HG03097 (cell line): ENCODE results near the gene CLCN7.
"Not testable (repeated sequence)": the region's sequence is repeated elsewhere in the genome, so short reads cannot be mapped to it uniquely, and the experiment has no call there.

ENCODE experiments used
- ATAC-seq: cut with Tn5 transposase; IDR thresholded peaks from one replicate; pipeline ENCODE4 v1.9.1; 2021; ENCODE audit not compliant: unreplicated experiment, low FRiP score

CLCN7 gene

DNA sequence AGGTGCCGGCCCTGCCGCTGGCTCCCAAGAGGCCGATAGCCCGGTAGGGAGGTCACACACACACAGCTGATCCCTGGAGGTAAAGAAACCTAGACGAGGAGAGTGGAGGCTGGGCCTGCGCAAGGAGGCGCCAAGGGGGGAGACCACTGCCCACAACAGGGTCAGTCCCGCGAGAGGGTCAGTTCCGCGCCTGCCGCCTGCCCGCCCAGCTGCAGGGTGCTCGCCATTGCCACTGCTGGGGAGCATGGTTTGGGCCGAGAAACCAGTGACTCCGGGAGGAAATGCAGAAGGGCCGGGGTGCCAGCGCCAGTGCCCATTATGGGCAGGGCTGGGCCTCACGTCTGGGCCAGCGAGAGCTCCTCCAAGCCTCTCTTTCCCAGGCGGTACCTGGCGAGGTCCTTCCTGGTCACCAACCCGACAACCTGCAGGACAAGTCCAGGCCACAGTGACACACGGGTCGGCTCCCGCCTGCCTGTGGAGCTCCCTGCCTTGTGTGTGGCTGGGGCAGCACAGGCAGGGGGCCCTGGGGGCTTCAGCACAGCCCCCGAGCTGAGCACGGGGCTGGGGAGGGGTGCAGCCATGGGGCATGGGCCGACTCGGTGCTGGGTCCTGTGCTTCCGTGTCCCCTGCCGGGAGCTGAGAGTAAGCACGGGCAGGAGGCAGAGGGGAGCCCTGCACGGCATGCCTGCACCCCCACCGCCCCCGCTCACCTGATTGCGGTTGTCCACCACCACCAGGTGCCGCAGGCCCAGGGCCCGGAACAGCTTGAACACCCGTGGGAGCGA is 28.3 kb downstream of the CLCN7 start:
- no peak for ATAC-seq

DNA sequence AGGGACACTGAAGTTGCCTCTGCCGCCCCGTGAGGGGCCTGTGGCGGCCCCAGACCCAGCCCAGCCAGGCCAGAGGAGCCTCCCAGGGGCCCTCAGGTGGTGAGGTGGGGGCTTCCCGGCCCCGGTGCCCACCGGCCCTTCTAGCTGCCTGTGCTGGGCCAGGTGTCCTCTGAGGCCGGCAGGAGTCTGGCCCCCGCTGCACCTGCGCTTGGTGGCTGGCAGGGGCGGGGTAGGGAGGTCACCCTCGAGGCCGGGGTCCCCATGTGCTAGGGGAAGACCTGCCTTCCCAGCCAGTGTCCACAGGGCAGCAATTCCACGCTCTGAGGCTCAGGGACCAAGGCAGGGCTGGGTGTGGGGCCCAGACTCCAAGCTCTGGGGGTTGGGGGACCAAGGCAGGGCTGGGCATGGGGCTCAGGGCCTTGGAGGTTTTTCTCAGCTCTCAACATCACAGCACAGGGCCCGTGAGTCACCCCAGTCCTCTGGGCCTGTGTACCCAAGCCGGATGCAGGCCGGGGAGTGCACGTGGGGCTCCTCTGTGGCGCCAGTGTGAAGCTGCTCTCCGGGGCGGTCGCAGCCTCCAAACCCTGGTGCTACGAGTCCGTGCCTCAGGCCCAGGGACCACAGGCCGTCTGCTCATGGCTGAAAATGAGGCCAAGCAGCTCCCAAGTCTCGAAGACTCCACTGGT is 29.2 kb downstream of the CLCN7 start:
- no peak for ATAC-seq

DNA sequence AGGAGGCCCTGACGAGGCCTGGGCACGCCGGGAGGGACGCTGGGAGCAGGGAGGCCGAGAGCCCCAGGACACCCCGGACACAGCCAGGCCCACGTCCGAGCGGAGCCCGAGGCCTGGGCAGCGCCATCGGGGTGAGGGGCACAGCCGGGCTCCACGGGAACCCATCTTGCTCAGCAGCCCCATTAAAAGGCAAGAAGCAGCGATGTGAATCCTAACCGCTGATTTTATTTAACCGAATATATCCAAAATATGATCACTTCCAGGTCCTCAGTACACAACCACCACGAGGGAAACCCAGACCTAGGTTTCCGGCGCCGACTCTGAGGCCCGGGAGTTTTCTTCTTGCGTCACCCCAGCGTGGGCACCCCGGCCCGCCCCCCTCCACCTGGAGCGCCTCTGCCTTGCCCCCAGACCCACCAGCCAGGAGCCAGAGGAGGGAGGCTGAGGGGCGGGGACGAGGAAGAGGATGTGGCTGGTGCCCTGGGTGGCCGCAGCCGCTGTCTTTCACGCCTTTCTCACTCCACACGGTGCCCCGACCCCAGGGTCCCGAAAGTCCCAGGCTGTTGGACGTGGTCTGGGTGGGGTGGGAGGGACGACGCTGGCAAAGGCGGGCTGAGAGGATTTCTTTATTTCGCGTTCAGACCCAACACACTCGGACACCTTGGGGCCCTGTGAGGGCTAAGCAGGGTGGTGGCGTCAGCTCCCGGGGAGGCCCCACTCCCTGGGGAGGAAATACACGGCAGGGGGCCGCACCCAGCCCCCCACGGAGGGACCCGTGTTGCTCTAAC is 29.9 kb downstream of the CLCN7 start:
- no peak for ATAC-seq

DNA sequence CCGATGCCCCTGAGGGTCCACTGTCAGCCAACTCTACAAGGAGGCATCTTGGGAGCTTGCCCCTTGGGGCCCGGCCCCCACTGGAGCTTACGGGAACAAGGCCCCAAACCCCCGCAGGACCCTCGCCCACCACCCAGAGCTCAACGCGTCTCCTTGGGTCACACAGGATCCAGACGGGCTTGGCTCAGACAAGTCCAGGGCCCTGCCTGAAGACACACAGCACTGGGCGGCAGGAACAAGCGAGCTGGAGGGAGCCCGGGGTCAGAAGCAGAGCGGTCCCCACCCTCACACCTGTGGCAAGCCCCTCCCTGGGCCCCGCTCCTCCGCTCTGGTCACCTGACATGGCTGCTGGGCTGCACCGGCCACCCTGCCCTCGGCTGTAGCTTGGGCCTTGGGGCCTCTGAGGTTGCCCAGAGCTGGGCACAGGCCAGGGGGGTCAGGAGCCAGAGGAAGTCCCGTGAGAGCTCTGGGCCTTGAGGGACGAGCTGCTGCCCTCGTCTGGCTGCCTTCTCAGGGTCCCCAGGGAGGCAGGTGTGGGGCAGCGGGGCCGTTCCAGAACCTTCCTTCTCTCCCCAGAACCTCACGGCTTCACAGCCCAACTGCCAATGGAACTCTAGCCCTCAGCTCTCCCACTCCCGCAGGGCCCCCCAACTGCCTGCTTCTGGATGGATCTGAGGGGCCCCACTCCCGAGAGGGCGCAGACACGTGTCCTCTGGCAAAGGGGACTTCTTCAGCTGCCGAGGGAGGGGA is 30.7 kb downstream of the CLCN7 start, which contains the start of gene CCDC154:
Gene CCDC154 (minus strand): TSS at position 577 of the 750 bp plus-strand sequence. CDS start 234 bp downstream, at position 343.
- ATAC-seq: no peak

DNA sequence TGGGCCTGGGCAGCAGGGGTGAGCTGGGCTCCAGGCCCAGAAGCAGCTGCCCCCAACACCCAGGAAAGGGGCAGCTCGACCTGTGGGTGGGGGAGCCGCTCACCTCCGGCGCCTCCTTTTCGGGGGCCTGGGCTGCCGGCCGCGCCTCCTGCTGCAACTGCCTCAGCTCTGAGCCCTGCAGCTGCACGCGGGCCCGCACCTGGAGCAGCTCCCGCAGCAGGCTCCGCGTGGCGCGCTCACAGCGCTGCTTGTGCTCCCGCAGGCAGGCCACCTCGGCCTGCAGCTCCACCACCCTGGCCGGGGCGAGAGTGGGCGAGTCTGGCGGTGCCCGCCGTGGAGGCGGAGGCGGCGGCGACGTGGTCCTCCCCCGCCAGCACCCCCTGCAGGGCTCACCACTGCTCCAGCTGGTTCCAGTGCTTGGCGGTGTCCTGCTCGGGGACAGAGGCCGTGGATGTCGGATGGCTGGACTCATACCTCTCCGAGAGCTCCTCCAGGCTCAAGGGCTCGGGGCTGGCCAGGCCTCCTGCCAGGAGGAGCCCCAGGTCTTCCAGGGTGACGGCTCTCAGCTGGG is 31.3 kb downstream of the CLCN7 start:
- no peak for ATAC-seq

DNA sequence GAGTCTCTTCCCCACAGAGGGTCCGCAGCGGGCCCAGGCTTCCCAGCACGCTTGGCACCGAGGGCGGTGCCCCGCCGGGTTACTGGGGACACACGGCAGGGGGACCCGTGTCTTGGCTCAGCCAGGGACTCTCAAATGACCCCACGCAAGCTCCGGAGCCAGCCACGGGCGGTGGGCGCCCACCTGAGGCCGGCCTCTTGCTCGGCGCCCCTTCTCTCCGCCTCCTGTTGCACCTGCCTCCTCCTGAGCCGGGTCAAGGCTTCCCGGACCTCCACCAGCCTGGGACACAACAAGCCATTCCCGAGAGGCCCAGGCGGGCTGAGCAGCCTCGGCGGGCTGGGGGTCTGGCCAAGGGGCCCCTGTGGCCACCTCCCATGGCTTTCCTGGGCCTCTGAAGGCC is 32.1 kb downstream of the CLCN7 start:
- ATAC-seq: no peak

DNA sequence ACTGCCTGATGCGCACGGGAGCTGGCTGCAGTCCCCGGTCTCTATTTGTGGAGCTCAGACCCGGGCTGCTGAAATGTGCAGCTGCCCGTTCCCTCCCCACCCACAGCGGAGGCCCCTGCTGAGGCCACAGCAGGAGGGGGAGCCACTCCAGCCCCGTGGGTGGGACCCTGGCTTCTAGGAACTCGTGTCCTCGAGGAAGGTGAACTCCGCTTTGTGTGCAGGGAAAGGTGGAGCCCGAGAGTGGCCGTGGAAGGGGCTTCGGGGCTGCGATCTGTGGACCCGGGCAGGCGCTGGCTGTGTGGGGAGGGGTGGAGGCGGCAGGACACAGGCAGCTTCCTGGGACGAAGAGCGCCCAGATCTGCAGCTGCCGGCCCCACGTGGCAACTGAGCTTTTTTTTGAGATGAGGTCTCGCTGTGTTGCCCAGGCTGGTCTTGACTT is 33.4 kb downstream of the CLCN7 start:
- no peak for ATAC-seq

DNA sequence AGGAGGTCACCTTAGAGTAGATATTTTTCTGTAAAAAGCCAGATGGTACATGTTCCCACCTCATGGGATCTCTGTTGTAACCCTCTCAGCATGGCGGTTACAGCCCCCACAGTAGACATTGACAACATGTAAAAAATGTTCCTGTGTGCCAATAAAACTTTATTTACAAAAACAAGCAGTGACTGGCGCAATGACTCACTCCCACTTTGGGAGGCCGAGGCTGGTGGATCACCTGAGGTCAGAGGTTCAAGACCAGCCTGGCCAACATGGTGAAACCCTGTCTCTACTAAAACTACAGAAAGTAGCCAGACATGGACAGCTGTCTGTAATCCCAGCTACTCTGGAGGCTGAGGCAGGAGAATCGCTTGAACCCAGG is 35.1 kb downstream of the CLCN7 start:
- ATAC-seq: not testable (repeated sequence)

DNA sequence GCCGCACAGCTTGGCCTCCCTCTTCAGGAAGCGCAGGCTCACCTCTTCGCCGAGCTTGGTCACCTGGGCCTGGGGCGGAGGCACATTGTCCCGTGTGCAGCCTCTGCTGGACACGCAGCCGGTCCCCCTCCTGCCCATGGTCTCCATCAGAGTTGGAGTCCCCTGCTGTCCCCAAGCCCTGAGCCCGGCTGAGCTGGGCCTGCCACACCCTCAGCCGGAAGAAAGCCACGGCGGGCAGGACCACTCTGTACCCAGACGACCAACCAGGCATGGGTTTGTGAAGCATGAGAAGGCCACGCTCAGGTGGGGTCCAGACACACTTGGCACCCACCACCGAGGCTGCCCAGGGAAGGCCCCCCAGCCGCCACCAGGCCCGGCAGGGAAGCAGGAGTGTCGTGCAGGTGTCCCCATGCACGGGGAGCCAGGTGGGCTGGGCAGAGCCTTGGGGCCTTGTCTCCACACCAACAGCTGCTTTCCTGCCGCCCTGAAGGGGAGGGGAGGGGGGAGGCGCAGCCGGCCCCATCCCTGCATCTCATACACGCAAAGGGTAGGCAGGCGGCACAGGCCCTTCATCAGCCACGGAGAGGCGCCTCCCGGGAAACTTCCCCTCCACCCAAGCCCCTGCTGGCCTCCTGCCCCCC is 35.6 kb downstream of the CLCN7 start:
- ATAC-seq: no peak

DNA sequence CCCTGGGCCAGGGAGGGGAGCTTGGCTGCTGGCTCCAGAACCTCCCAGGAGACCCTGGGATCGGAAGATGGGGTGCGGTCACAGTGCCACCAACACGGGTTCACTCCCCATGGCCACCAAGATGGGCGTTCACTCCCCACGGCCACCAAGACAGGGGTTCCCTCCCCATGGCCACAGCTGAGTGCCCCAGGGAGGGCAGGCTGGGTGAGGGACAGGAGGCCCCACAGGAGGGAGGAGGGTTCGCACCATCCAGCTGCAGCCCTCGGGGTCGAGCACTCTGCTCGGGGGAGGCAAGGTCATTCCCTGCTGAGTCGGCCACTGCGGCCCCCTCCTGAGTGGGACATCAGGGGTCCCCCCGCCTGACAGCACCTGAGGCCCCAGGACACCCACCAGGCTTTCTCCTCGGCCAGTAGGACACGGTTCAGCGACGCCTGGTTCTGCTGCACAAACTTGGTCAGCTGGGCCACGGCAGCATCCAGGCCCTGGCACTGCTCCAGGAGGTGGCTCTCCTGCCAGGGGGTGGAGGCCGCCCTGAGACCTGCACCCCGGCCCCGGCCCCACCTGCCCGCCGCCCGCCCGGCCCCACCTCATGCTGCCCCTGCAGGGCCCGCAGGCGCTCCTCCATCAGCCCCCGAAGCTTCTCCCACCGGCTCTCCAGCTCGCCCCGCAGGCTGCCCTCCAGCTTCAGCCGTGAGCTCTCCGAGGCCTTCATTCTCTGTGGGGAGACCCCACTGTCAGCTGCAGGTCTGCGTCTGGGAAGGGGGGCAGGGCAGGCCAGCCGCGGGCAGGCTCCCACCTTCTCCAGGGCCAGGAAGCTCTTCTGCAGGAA is 36.4 kb downstream of the CLCN7 start:
- ATAC-seq: no peak

DNA sequence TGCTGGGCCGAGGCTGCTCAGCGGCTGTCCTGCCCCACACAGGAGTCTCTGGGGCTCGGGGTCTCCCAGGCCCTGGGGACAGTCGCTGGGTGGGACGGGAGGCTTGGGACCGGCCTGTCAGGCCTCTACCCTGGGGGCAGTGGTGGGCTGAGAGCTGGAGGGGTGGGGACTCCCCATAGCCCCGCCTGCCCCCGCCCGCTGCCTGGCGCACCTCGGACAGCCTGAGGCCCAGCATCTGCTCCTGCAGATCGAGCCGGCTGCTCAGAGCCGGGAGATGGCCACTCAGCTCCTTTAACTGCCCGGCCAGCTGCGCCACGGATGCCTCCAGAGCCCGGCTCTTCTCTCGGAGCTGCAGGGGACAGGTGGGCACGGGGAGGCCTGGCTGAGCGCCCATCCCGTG is 37.2 kb downstream of the CLCN7 start:
- ATAC-seq: no peak

DNA sequence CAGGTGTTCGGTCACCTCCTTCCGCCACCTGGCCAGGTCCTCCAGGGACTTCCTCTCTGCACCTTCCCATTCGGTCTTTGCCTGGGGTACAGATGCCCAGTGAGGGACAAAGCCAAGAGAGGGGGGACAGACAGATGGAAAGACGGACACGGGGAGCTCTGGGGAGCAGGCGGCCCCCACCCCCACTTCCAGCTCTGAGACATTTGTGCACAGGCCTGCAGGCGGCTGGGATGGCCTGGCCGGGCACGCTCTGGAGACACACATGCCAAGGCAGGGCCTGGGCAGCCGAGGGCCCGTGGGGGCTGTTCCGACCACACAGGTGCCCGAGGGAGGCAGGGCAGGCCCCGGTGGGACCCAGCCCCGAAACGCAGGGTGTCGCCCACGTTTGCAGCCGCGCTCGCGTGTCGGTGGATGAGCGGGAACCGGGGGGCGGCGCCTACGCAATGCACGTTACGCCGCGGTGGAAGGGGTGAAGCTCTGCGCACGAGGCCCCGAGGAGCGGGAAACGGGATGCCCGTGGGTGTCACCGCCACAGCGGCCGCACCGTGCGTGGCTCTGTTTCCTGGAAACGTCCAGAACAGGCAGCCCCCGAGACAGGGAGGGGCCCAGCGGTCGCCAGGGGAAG is 38.0 kb downstream of the CLCN7 start:
- no peak for ATAC-seq

DNA sequence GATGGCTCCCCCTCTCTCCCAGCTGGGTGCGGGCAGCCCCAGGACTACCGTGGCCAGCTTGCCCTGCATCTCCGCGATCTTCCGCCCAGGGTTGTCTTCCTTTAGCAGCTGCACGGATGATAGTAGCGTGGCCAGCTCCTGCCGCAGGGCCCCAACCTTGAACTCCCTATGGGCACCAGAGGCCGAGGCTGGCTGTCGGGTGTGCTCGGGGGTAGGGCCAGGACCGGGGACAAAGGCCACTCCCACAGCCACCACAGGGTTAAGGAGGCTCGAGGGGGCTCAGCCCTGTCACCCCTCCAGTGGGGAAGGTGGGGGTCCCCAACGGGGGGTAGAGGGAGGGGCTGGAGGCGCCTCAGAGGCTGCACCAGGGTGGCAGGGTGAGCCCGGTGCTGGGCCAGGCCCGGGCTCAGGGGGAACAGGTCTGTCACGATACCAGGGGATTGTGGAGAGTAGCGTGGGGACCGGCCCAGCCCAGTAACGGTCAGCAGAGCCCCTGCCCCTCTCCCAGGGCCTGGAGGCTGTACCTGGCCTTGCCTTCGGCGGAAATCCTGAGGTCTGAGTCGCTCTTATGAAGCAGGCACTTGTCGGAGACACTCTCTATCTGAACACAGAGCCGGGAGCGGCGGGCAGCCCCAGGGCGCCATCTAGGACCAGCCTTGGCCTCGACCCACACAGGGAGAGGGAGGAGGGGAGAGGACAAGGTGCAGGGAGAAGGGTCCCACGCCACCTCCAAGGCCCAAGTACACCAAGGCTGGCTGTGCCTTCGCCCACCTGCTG is 38.7 kb downstream of the CLCN7 start:
- ATAC-seq: no peak

DNA sequence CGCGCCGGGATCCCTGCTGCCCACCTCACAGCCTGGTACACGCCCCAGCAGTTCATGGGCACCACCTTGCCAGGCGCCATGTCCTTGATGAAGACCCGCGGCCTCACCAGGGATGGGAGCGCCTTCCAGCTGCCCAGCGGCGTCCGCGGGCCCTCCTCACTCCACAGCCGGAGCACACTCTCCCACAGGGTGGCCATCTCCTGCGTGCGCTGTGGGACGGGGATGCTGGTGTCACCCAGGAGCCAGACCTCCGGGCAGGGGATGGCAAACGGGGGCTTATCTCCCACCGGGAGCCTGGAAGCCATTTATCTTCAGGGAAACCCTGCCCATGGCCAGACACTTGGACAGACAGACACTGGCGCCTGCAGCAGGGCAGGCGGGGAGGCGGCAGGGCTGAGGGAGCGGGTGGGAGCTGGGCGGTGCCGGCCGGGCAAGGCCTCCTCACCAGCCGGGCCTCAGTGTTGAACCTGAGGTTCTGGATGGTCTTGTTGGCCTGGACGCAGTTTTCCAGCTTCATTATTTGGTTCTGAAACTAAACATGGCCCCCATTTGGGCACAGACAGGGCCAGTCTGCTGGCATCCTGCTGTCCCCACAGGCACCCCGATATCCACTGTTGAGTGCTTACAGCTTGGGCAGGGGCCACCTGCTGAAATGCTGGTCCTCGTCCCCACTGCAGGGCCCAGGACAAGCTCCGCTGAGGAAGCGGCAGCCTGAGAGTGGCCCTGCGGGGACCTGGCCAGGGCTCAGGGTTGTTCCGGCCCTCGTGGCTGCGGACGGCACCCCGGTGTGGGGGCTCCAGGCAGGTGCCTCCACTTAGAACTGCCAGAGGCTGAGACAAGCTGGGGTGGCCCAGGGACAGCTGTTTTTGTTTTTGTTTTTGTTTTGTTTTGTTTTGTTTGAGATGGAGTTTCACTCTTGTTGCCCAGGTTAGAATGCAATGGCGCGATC is 39.9 kb downstream of the CLCN7 start:
- no peak for ATAC-seq

DNA sequence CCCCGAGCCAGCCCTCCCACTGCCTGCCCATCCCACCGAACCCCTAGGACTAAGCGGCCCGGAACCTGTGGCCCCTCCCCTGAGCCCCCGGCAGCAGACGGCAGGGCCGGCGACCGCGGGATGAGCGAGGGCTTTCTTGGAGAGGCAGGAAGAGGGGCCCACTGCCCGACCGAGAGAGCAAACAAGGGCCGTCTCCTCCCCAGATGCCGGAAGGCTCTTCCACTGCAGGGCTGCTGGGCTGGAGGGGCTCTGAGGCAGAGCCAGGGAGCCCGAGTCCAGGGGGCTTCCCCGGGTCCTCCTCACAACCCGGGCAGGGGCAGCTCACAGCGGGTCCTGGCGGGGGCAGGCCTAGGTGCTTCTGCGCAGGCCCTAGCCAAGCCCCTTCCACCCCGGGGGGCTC is 41.1 kb downstream of the CLCN7 start:
- no peak for ATAC-seq

DNA sequence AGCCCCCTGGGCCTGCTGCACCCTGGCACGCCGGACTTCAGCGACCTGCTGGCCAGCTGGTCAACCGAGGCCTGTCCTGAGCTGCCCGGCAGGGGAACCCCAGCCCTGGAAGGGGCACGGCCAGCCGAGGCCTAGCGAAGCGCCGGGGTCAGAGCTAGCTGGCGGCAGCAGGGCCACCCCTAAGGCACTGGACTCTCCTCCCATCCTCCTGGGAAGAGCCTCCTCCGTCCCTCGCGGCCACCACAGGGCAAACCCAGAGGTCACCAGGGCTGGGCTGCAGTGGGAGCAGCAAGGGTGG is 41.6 kb downstream of the CLCN7 start:
- ATAC-seq: no peak
